Inferior parietal cortex (tissue), 1 donor: ENCODE measurements around the gene POMGNT1.

Experiments used
- DNase-seq: peaks from one replicate; pipeline ENCODE4 v3.0.0-alpha.2; 2016; ENCODE audit errors: extremely low spot score

Gene POMGNT1

DNA sequence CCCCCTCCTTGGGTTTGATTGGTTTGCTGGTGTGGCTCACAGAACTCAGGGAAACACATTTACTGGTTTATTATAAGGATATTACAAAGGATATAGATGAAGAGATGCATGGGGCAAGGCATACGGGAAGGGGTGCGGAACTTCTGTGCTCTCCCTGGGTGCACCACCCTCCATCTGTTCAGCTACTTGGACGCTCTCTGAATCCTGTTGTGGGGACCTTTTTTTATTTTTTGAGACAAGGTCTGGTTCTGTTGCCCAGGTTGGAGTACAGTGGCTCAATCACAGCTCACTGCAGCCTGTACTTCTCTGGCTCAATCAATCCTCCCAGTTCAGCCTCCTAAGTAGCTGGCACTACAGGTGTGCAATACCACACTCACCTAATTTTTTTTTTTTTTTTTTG lies 12.3 kb upstream of the POMGNT1 start:
- no peak for DNase-seq

- DNase-seq = no peak
These were observed 8.2 kb upstream of the POMGNT1 start for GRCh38 chr1:46206399-46206798.

DNA sequence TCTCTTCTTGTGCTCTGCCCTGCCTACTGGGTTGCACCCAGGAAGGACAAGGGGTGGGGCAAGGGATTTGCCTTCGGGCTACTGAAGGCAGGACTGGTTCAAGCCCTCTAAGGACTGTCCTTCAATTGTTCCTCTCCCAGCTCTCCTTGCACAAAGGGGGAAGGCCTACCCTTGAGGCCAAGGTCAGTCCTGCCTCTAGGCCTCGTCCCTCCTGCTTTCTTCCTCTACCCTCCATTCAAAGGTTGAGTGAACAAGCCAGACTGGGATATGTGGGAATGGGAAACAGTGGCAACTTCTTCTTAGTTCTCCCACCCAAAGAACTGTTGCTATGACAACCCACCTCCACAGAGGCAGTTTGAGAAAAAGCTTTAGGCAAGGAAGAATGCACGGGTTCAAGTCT lies 7.6 kb upstream of the POMGNT1 start:
- DNase-seq = no peak

DNA sequence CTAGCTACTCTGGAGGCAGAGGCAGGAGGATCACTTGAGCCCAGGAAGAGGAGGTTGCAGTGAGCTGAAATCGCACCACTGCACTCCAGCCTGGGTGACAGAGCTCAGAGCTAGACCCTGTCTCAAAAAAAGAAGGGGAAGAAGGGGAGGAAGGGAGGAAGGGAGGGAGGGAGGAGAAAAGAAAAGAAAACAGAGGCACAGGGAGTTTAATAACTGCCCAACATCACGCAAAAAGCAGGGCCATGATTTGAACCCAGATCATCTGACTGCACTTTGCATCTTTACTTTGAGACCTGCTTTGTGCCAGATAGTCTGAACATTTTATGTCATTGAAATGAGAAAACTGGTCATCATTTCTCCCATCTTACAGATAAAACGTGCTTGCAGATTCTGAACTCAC lies 6.9 kb upstream of the POMGNT1 start:
- no peak for DNase-seq

DNA sequence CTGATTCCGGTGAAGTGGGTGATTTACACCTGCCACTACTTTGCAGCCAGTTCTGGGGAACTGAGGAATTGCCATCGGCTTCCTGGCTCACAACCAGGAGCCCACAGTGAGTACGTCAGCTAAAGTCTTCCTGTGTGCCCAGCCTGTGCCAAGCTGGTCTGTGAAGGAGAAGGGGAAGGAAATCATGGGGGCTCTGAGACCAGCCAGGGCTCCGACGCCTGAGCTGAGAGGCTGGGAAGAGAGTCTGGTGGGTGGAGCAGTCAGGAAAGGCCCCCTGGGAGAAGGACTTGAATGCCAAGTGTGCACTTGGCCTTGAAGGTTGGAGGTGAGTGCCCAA lies 6.1 kb upstream of the POMGNT1 start:
- DNase-seq = no peak

GRCh38 chr1:46203738-46204405 lies 5.6 kb upstream of the POMGNT1 start:
- DNase-seq = no peak

- no peak for DNase-seq
These were observed 1.1 kb upstream of the POMGNT1 start for GRCh38 chr1:46199233-46199749.

GRCh38 chr1:46197560-46197963 lies 672 bp downstream of the POMGNT1 start:
- no peak for DNase-seq

- no peak for DNase-seq
These were observed 1.6 kb downstream of the POMGNT1 start for GRCh38 chr1:46196609-46197008.

GRCh38 chr1:46194641-46195193 lies 3.5 kb downstream of the POMGNT1 start:
- DNase-seq = no peak

DNA sequence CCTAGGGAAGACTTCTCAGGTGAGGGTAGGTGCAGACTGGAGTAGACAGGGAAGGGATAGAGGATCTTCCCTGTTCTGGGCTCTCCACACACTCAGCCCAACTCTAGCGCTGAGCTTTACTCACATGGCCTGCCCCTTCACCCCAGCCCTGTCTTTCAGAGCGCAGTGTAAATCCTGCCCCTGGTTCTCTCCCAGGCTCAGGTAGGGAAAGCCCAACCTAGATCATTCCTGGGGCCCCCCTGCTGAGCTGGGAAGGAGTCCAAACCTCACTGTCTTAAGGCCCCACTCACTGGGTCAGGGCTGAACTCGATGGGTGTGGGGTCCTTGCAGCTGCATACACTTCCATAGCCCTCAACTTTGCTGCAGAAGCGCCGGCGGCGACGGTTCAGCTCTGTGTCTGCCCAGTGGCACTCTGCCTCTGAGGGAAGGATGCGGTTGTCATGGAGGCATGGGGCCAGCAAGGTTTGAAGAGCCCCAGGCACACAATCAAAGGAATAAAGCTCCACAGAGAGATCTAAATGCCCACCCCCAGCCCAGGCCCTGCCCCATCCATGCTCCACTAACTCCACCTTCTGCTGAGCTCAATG lies 4.2 kb downstream of the POMGNT1 start:
- no peak for DNase-seq

DNA sequence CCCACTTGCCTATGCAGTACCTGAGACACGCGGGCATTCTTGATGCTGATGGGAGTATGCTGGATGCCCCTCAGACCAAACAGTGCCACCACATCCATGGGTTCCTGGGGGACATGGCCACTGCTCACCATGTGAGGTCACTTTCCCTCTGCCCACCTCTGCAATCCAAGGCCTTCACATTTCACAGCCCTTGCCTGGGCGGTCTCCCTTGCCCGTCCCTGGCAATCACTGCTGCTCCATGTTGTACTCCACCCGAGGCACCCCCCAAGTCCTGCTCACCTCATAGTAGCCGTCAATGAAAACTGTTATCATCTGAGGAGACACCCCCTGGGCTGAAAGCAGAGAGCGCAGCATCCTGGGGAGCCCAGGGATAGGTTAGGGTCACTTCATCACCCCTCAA lies 4.9 kb downstream of the POMGNT1 start:
- no peak for DNase-seq

GRCh38 chr1:46192171-46192570 lies 6.1 kb downstream of the POMGNT1 start:
- DNase-seq = no peak

GRCh38 chr1:46191033-46191701 lies 7.1 kb downstream of the POMGNT1 start:
- DNase-seq = no peak

GRCh38 chr1:46190539-46190938 lies 7.7 kb downstream of the POMGNT1 start:
- no peak for DNase-seq

DNA sequence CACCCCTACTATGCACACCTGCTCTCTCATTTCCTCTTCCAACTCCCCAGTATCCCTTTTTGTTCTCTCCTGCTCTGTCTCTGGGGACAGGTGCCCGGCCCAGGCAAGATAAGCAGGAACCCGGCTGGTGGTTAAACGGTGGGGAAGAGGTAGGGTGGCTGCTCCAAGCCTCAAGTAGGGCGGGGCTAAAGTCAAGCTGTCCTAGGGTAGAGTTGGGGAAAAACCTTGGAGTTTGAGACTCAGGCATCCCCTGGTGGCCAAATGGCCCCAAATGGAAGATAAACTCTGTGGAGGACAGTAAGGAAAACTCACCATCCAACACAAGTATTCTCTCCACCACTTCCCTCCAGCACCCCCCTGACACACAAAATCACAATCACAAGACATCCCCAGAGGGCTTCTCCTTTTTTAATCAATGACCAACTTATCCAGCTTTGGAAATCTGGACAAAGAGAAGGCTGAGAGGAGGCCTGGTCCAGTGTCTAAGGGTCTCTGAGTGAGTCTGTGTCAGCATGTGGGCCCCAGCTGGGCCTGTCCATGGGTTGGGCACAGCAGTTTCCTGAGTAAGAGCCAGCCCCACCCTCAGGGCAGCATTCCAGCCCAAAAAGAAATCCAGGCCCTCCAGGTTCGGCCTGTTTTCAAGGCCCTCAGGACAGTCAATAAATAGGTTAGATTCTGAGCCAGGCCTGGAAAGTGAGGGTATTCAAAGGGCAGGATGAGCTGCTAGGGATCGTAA lies 9.8 kb downstream of the POMGNT1 start:
- no peak for DNase-seq

- no peak for DNase-seq
These were observed 10.9 kb downstream of the POMGNT1 start for GRCh38 chr1:46187106-46187869.

GRCh38 chr1:46186076-46186475 lies 12.2 kb downstream of the POMGNT1 start:
- no peak for DNase-seq

- no peak for DNase-seq
These were observed 13.1 kb downstream of the POMGNT1 start for GRCh38 chr1:46184920-46185658.

DNA sequence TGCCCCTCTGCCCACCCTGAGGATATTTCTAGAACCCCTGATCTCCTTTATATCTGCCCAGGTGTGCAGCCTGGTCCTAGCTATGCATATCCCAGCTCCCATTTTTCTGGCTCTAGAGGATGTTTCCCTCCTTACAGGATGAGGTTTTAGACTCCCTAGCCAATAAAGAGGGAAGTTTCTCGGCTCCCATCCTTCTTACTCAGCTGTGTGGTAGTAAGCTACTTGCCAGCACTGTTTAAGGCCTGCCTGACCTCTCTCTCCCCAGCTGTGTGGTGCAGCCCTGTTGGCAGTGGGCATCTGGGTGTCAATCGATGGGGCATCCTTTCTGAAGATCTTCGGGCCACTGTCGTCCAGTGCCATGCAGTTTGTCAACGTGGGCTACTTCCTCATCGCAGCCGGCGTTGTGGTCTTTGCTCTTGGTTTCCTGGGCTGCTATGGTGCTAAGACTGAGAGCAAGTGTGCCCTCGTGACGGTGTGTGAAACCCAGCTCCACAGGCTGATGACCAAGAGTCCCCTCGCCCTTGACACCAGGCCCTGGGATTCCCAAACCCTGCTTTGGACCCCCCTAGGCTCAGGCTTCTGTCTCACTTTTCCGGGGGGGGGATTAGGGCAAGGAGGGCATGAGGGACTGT lies 14.2 kb downstream of the POMGNT1 start:
- no peak for DNase-seq
